Right ventricle myocardium superior (tissue), 1 donor: ENCODE data around the gene COA7. TPM values are rescaled to one million over a fixed set of nuclear protein-coding genes. Genes with fewer than 3 reads are reported as not detected.

Experiments
- ATAC-seq: fragments of 200-7000 bp; cut with Tn5 transposase; one replicate; pipeline ENCODE4 v1.9.1; 2020; ENCODE audit warnings: mild to moderate bottlenecking; ENCODE audit not compliant: poor library complexity
- DNase-seq: peaks from one replicate; pipeline ENCODE4 v3.0.0-alpha.2; 2020
- intact Hi-C: fragments of 100-400 bp; cut with DNase I; formaldehyde crosslinking; loops from one replicate; pipeline ENCODE4 v1.11.2; 2022
- total RNA-seq: library from RNA; stranded (reverse); fragmentation: NEBNext Ultra II Directional; extraction: Animal tissue kit (Norgen Biotek cat#: 25700); gene quantifications from one replicate; pipeline ENCODE4 v1.2.1, GENCODE V29; 2021
- donor health status: DM: no; HTN: yes; CAD: no; lungs with severe emphysema.

COA7 gene
- total RNA-seq, 1 donor from 2014 or later = 18.6 TPM

- no peak for ATAC-seq
- no peak for DNase-seq
- intact Hi-C loops = no loop called here
These were observed 40.4 kb downstream of the COA7 start for GRCh38 chr1:52657702-52658101.

GRCh38 chr1:52654063-52654462 lies 44.1 kb downstream of the COA7 start:
- no peak for ATAC-seq
- intact Hi-C loops = no loop called here
- DNase-seq = no peak

- intact Hi-C loops = no loop called here
- DNase-seq (no peak), ATAC-seq (no peak)
These were observed 44.8 kb downstream of the COA7 start for GRCh38 chr1:52653207-52653849.

- intact Hi-C loops = no loop called here
- no peak for DNase-seq
- ATAC-seq = no peak
These were observed 46.2 kb downstream of the COA7 start for GRCh38 chr1:52651904-52652303.

GRCh38 chr1:52645261-52645660 lies 52.9 kb downstream of the COA7 start:
- ATAC-seq = no peak
- no peak for DNase-seq
- intact Hi-C loops = no loop called here

GRCh38 chr1:52641307-52641706 lies 56.8 kb downstream of the COA7 start:
- intact Hi-C loops = no loop called here
- no peak for ATAC-seq

GRCh38 chr1:52640697-52641096 lies 57.5 kb downstream of the COA7 start:
- intact Hi-C loops = no loop called here
- DNase-seq = no peak
- ATAC-seq = no peak

More at GRCh38 chr1:52641307-52641706, 56.8 kb downstream of the COA7 start:
- no peak for DNase-seq

GRCh38 chr1:52637946-52638345 lies 60.2 kb downstream of the COA7 start:
- intact Hi-C loops = no loop called here
- ATAC-seq = no peak
- DNase-seq = no peak

- intact Hi-C loops = no loop called here
- no peak for ATAC-seq
- DNase-seq = no peak
These were observed 61.1 kb downstream of the COA7 start for GRCh38 chr1:52636721-52637695.

- ATAC-seq (no peak), DNase-seq (no peak)
- intact Hi-C loops = no loop called here
These were observed 62.6 kb downstream of the COA7 start for GRCh38 chr1:52635321-52636089.

Other genes with a start within 250 kb of the COA7 start
- 31.8 TPM for gene TUT4, start 145.3 kb downstream of the COA7 start, total RNA-seq
- 3.9 TPM for gene GPX7, start 96.0 kb downstream of the COA7 start, total RNA-seq
- gene SHISAL2A, start 65.2 kb downstream of the COA7 start, total RNA-seq = not detected
- gene ZYG11B, start 28.1 kb upstream of the COA7 start, total RNA-seq = 75.0 TPM
- not detected for gene ZYG11A, start 144.4 kb upstream of the COA7 start, total RNA-seq
- 147 TPM for gene ECHDC2, start 223.4 kb upstream of the COA7 start, total RNA-seq
- 155 TPM for gene SCP2, start 228.9 kb upstream of the COA7 start, total RNA-seq